ENCODE data around the gene GULP1.
"Not testable (repeated sequence)": the region's sequence is repeated elsewhere in the genome, so short reads cannot be mapped to it uniquely, and the experiment has no call there.

The GULP1 gene

DNA sequence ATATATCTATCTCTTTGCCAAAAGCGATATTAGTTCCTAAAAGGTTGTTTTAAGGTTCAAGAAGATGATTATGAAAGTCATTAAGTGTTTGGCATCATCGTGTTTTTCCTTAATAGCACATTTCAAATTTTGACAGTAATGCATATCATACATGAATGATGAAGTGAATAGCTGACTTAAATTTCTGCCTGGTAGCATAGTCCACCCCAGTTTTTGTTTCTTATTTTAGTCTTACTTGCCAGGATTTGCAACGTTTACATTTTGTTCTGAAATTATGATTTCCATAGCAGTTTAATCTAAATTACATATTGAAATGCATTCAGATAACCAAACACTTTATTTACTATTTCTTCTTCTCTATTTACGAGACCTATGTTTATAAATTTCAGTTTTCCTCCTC, 201.1 kb downstream of the GULP1 start:
- no peak for DNase-seq

DNA sequence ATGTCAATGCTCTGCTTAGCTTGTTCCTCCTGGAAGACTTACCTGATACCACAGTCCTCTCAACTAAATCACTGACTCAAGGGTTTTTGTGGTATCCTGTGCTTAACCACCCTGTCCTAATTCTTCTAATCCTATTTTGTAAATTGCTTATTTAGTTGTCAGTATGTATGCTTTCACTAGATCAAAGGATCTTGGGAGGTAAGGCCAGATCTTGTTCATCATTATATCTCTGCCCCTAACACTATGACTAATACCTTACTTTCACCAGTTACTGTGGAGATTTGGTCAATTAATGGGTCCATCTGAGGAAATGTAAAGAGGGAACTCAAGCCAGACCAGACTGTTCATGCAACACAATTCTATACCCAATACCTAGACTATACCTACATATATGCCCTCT, 203.2 kb downstream of the GULP1 start:
- no peak for DNase-seq

DNA sequence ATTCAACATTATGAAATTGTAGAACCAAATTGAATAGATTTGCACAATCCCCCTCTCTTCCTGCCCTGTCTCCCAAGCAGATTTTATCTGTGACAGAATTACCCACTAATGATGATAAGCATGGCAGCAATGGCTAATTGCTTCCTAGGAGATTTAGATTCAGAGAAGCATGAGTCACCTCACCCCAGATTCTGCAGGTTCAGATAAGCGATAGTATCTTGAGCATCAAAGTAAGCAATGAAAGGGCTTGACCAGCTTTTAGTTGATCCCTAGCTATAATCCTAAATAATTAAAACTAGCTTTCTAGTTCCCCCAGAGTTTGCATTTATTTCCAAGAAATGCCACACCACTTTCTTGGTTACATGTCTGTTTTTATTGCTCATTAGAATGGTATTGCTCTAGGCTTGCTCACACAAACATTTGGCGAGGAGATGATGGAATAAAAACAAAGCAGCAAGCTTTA, 204.3 kb downstream of the GULP1 start:
- no peak for DNase-seq

DNA sequence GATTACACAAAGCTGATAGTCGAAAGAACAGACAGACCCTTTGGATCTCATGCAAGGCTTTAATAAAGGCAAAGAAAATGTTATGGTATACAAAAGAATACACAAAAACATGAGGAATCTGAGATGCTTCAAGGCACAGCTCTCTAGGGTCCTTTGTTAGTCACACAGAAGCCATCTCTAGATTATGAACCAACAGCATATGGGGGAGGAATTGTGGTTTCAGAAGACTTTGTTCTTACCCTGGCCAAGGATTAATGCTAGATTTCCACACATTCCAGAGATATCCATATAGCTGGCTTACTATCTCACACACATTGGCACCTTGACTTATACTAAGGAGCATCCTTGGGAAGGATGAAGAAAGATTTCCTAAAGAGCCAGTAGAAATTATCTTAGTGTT, 206.1 kb downstream of the GULP1 start:
- no peak for DNase-seq

DNA sequence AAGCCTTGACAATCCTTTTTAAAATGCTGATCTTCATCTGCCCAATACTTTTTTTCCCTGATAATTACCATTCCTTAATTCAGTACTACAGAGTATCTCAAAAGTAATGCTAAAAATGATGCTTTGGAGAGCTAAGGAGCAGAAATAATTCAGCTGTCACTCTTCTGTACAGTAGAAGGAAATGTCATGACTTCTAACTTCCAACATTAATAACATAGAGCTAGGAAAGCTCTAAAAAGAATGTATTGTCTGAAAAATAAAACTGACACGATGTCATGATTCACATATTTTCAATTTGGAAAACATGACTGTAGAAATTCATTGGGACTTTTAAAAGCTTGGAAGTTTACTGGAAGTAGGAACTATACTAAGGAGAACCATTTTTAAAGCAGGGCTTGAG, 212.3 kb downstream of the GULP1 start:
- DNase-seq, result no peak

DNA sequence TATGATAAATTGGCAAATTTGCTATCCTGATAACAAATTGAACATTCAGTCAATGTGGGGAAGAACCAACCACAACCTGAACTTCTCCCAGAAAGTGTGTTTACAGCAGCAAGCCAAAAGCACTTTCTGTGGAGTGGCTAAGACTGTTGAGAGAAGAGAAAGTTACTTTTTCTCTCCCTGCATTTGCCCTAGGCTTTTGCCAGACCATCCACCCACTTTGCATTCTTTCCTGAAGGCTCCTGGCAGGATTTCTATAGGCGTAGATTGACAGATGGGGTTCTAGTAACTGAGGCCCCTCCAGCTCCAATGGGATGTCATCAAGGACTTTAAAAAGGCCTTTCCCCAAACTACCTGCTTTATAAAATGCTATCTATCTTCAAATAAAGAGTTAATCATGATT, 215.2 kb downstream of the GULP1 start:
- no peak for DNase-seq

DNA sequence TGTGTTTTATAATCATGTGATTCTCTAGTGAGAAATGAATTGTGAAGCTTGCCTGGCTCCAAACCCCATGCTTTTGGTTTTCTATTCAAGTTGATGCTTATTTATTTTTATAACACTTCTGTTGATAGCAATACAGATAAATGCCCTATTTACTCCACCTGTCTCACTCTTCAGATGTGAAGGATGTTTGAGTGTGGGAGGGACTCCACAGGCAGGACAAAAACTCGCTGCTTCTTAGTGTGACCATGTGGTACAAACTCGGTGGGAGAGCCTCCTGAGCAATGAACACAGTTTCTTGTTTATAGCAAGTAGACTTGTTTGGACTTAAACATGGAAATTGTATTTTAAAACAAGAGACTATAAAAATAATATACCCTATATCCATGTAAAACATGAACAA, 219.7 kb downstream of the GULP1 start:
- DNase-seq, result no peak

DNA sequence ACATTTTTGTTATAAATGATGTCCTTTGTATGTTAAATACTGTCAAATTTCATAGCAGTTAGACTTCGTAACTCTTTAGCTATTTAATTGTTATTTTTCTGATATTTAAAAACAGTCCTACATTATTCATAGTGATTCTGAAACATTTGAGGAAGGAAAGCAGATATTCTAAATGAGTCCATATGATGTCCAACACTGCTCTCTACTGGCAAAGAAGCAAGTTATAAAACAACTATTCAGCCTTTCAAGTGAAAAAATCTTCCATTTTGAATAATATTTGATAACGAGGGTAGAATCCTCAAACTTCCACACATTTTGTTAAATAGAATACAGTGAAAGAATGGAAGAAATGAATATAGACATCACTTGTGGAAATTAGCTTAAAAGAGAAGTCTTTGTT, 220.8 kb downstream of the GULP1 start:
- no peak for DNase-seq

DNA sequence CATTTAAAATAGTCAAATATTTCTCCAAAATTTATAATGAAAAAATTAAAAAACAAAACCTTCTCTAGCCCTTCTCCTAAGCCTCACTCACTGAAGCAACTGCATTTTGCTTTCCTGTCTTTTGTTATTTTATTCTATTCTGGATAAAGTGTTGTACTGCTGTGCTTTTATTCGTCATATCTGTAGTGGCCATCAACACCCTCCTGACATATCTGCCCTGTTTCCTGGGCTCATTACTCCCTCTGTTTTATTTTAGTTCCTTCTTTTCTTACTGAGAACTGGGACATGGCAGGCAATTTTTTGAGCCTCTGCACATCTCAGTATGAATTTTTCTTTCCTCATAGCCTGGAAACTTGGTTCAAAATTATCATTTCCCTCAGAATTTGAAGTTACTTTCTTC, 224.2 kb downstream of the GULP1 start:
- no peak for DNase-seq

DNA sequence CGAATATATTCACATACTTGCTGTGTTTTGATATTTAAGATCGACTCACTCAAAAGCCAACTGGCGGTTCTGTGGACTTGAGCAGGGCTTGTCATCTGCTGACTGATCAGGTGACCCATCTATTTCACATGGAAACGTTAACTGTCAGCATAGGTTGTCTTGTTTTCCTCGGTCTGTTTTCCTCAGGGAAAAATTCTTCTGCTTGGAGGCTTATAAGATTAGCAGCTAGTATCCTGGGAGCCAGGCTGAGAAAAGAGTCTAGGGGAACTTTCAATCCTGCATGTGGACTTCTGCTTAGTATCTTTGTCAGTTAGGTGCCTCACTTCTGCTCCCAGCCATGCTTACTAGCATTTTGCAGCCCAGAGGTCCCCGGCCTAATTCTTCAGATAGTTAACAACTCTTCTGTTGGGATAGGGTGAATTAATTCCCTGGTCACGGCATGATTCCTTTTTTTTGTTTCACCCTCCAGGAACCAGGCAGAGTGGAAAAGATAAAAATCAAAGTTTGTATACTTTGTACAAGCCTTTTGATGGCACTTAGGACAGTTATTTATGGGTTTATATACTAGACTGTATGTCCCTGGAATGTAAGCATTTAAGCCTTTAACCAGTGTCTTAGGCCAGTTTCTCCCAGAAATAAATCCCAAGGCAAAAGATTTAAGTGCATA, 226.0 kb downstream of the GULP1 start:
- no peak for DNase-seq

DNA sequence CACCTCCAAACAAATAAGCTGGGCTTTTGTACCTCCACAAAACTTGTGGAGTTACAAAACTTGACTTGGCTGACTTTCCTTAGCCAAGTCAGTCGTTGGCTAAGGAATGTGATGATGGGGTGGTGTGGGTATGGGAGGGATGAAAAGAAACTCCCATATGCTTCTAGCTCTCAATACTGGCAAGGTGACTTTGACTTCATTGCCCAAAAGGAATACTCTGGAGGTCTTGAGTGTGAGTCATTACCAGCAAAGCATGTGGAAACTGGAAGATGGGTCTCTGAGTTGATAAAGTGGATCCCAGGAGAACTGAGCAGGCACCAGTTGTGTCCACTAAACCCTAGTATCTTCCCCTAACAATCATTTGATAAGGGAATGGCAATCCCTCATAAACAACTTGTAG, 226.7 kb downstream of the GULP1 start:
- no peak for DNase-seq

DNA sequence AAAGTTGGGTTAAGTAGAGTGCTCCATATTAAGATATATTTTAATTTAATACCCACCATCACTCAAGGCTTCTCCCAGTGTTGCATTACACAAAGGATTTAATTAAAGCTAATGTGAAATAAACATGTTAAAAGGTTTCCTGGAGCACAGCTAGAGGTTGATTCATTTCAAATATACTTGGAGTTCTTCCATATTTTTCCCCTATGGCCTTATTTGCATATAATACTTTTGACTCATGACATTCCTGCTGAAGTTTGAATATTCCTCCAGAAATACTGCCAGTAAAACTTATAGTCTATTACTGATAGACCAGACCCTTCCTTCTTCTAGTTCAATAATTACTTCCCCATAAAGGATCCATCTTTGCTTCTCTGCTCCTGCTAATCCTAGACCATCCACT, 227.5 kb downstream of the GULP1 start:
- no peak for DNase-seq

DNA sequence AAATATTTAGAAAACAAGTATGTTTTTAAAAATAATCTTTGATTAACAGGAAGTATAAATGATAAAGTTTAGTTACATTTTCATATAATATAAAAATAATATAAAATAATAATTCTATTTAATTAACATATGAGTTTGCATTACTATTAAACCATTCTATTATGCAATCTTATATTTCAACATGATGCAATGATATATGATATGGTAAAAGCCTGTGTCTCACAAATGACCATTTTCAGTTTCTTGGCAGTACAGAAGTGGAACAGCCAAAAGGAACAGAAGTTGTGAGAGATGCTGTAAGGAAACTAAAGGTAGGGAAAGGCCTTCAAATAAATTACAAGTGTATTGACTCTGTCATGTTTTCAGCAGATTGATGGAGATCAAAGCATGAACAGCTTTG, 230.8 kb downstream of the GULP1 start:
- no peak for DNase-seq

DNA sequence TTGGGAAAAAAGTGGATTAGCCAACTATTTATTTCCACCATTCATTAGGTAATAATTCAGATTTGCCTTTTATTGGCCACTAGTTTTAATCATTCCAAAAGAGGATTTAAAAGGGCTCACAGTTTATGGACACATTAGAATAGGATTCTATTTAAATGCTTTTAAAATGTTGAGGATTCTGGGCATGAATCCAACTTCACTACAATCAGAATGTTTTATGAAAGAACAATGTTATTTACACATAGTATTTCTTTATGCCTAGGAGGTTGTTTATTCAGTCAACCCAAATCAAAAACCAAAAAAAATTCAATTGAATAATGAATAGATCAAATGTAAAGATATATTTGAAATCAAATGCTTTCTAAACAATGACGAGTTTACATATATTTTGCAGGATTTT, 232.2 kb downstream of the GULP1 start:
- no peak for DNase-seq

DNA sequence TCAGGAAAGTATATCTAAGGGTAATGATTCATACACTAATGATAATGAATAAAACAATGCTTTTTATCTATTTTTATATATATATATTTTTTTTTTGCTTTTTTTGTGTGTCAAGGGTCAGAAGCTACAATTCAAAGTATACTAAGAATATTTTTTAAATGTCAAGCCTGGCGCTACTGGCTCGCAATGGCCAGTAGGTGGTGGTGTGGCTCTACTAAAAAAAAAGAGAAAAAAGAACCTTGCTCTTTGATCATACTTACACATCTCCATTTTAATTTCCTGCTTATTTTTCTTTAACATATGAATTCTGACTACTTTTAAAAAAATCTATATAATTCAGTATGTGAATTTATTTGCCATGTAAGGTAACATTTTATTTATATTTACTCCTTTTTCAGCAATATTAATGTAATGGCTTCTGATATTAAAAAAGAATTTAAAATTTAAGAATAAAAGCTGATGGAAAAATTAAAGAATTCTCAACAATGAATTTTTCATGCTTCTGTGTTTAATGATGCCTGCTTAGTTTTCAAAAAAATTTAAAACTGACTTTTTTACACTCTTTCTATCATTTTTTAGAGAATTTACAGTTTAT, 232.9 kb downstream of the GULP1 start:
- no peak for DNase-seq

DNA sequence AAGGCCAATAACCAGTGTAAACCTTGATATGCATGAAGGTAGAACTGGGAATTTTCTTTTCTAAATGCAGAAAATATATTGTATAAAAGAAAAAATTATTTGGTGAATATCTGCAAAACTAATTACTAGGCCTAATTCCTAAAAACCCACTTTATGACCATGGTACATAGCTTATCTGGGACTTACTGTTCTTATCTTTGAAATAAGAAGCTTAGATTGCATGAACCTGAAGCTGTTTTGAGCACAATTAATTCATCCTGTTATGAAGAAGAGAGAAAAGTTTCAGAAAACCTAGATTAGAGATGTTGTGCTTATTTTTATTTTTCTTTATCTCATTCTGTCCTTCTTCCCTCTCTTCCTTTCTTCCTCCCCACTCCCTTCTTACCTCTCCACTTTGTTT, 235.0 kb downstream of the GULP1 start:
- no peak for DNase-seq

DNA sequence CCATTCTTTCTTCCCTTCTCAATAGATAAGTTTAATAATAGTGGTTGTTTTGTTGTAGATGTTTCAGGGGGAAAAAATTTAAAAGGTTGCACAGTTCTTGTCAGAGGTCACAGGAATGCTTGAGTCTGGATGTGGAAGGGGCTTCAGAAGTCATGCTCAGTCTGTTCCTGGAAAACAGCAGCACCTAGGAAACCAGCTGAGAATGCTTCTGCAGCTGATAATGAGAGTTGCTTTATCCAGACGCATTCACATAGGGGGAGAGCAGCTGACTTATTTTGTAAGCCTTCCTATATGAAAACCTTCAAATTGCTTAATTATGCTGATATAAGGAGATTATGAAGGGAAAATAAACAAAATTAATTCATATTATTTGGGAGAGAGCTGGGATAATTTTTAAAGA, 235.5 kb downstream of the GULP1 start:
- DNase-seq, result no peak

DNA sequence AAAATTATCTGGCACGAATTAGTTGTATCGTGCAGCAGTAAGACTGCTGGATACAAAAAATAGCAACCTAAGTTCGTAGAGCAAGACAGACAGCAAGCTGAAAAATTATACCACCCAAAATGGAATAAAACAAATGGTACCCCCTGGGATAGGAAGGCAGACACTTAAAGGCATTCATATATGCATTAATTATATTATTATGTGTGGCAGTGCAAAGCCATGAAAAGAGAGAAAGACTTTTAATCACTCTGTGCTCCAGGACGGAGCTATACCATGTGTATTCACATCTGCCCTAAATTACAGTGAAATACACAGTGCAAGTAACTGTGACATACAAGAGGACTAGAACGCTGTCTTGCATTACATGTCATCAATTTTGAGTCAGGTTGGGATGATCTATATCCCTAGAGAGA, 235.9 kb downstream of the GULP1 start:
- no peak for DNase-seq

DNA sequence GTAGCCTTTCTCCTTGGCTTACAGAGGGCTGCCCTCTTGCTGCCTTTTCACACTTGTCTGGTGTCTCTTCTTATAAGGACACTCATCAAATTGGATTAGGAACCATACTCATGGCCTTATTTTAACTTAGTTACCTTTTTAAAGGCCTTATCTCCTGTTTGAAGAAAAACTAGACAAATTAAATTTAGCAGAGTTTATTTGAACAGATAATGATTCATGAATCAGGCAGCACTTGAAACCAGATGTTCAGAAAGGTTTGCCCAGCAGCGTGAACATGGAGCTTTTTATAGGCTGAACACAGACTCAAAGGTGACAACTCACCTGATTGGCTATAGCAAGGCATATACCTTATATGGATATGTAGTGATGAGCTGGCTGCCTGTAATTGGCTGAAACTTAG, 238.0 kb downstream of the GULP1 start:
- no peak for DNase-seq

DNA sequence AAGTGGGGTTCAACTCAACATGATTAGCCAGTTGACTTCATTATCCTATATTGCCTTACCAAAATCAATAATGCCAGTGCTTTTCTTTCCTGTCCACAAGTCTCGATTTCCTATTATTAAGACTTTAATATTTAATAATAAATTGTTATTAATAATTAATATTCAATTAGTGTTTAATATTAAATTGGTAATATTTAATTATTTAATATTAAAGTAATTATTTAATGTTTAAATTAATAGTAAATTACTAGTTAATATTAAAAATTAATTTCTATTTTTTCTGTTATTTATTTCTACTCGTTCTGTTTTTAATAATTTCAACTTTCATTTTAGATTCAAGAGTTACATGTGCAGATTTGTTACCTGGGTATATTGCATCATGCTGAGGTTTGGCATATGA, 243.2 kb downstream of the GULP1 start:
- no peak for DNase-seq

DNA sequence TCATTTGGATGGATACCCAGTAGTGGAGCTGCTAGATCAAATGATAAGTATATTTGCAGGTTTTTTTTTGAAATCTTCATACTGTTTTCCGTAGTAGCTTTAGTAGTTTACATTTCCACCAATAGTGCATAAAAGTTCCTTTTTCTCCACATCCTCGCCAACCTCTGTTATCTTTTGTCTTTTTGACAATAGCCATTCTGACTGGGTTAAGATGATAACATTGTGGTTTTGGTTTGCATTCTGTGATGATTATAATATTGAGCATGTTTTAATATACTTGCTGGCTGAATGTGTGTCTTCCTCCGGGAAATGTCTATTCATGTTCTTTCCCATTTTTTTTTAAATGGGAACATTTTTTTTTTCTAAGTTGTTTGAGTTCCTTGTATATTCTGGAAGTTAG, 260.0 kb downstream of the GULP1 start:
- DNase-seq, result no peak

DNA sequence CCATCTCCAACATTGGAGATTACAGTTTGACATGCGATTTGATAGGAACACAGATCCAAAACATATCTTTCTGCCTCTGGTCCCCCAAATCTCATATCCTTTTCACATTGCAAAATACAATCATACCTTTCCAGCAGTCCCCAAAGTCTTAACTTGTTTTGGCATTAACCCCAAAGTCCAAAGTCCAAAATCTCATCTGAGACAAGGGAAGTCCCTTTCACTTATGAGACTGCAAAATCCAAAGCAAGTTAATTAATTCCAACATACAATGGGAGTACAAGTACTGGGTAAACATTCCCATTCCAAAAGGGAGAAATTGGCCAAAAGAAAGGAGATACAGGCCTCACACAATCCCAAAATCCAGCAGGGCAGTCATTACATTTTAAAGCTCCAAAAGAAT, 265.4 kb downstream of the GULP1 start:
- no peak for DNase-seq

DNA sequence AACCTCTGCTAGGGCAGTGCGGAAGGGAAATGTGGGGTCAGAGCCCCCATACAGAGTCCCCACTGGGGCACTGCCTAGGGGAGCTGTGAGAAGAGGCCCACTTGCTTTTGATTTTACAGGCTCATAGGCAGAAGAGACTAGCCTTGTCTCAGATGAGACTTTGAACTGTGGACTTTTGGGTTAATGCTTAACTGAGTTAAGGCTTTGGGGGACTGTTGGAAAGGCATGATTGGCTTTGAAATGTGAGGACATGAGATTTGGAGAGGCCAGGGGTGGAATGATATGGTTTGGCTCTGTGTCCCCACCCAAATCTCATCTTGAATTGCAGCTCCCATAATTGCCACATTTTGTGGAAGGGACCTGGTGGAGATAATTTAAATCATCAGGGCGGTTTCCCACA, 267.8 kb downstream of the GULP1 start:
- not testable (repeated sequence) for DNase-seq

DNA sequence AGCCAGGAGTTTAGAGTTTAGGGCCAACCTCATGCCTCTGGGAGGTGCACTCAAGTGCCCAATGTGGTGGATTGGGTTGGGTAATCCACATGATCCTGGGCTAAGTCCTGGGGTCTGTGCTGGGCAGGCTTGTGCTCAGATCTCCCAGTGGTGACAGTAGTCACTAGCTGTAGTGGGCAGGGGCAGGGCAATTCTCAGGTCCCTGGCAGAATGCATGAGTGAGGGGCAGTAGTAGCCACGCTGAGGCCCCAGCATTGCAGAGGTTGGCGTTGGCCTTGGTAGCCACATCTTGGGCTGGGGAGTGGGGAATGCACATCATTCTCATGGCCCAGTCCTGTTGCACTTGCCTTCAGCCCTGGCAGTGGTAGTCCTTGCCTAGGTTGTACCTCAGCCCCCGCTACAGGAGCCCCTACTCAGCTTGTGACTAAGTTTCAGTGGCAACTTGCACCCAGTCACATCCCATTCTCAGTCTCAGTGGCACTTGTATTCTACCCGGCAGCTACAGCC, 269.9 kb downstream of the GULP1 start:
- no peak for DNase-seq

All from NCI-H1417 treated with DMSO at 0.1 percent for 48 hours (cell line).